SK-N-SH treated with all-trans-retinoic acid at 6 μM for 48 hours (cell line): ENCODE results near the gene ATP7B.

Source experiments
- ARNTL ChIP-seq: fragments of 450-650 bp; formaldehyde crosslinking; IDR thresholded peaks from 2 replicates; pipeline ENCODE4 v1.5.0; 2020; ENCODE audit warnings: low read depth, mild to moderate bottlenecking, moderate library complexity, borderline replicate concordance
- CSDC2 ChIP-seq: fragments of 250-450 bp; sonication (Bioruptor Pico); IDR thresholded peaks from 2 replicates; pipeline ENCODE4 v1.5.0; 2020; ENCODE audit warnings: mild to moderate bottlenecking, moderate library complexity
- GLIS3 ChIP-seq: fragments of 250-450 bp; sonication (Bioruptor Pico); IDR thresholded peaks from 2 replicates; pipeline ENCODE4 v1.5.0; 2020; ENCODE audit warnings: mild to moderate bottlenecking, moderate library complexity
- ISL1 ChIP-seq: fragments of 250-450 bp; sonication (Bioruptor Pico); IDR thresholded peaks from 2 replicates; pipeline ENCODE4 v2.1.2; 2022; ENCODE audit warnings: mild to moderate bottlenecking, moderate library complexity
- OSR1 ChIP-seq: fragments of 250-450 bp; sonication (Bioruptor Pico); IDR thresholded peaks from 2 replicates; pipeline ENCODE4 v1.8.0; 2022; ENCODE audit warnings: moderate library complexity, mild to moderate bottlenecking, inconsistent platforms
- RARB ChIP-seq: fragments of 250-450 bp; sonication (Bioruptor Pico); IDR thresholded peaks from 2 replicates; pipeline ENCODE4 v1.8.0; 2021; ENCODE audit warnings: mild to moderate bottlenecking, moderate library complexity
- TCF4 ChIP-seq: fragments of 250-450 bp; sonication (Bioruptor Pico); IDR thresholded peaks from 2 replicates; pipeline ENCODE4 v1.8.0; 2021; ENCODE audit warnings: mild to moderate bottlenecking, moderate library complexity, borderline replicate concordance
- ZFP30 ChIP-seq: fragments of 450-650 bp; formaldehyde crosslinking; IDR thresholded peaks from 2 replicates; pipeline ENCODE4 v1.5.0; 2022; ENCODE audit warnings: mild to moderate bottlenecking, moderate library complexity
- ZNF8 ChIP-seq: fragments of 450-650 bp; formaldehyde crosslinking; IDR thresholded peaks from 2 replicates; pipeline ENCODE4 v1.5.0; 2020; ENCODE audit warnings: mild to moderate bottlenecking, moderate library complexity
- TF ChIP-seq, protein P1 (sequence below): fragments of 250-450 bp; sonication (Bioruptor Pico); IDR thresholded peaks from 2 replicates; pipeline ENCODE4 v1.8.0; 2020; ENCODE audit warnings: mild to moderate bottlenecking, moderate library complexity, borderline replicate concordance
- TF ChIP-seq, protein P2 (sequence below): fragments of 250-450 bp; sonication (Bioruptor Pico); IDR thresholded peaks from 2 replicates; pipeline ENCODE4 v1.5.1; 2020; ENCODE audit warnings: low read depth, mild to moderate bottlenecking, moderate library complexity

DNA sequence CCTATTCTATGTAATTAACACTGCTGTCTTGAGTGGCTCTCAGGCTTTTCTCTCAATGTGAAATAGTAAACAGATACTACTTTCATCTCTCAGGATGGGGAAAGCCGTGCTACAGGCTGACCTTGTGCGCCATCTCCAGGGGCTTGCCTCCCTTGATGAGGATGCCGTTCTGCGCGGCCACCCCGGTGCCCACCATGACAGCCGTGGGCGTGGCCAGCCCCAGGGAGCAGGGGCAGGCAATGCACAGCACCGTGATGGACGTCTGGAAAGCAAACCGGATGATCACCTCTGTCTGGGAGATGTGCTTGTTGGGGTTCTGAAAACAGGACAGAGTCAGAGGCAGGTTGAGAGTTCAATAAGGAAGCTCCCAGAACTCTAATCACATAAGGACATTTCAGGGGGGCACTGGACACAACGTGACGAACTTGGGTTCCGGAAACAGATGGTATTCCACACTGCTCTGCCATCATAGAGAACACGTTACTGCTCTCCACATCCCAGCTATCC lies 65.0 kb downstream of the ATP7B start:
- TF ChIP-seq ZNF8 (CRISPR knock-in tag) (no peak), ZFP30 (CRISPR knock-in tag) (no peak), TCF4 (CRISPR knock-in tag) (no peak), RARB (CRISPR knock-in tag) (no peak), OSR1 (CRISPR knock-in tag) (no peak), GLIS3 (CRISPR knock-in tag) (no peak), ISL1 (no peak), ARNTL (no peak), CSDC2 (CRISPR knock-in tag) (no peak)
- TF ChIP-seq, protein P1, sequence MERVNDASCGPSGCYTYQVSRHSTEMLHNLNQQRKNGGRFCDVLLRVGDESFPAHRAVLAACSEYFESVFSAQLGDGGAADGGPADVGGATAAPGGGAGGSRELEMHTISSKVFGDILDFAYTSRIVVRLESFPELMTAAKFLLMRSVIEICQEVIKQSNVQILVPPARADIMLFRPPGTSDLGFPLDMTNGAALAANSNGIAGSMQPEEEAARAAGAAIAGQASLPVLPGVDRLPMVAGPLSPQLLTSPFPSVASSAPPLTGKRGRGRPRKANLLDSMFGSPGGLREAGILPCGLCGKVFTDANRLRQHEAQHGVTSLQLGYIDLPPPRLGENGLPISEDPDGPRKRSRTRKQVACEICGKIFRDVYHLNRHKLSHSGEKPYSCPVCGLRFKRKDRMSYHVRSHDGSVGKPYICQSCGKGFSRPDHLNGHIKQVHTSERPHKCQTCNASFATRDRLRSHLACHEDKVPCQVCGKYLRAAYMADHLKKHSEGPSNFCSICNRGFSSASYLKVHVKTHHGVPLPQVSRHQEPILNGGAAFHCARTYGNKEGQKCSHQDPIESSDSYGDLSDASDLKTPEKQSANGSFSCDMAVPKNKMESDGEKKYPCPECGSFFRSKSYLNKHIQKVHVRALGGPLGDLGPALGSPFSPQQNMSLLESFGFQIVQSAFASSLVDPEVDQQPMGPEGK (CRISPR knock-in tag) = no peak
- TF ChIP-seq, protein P2, sequence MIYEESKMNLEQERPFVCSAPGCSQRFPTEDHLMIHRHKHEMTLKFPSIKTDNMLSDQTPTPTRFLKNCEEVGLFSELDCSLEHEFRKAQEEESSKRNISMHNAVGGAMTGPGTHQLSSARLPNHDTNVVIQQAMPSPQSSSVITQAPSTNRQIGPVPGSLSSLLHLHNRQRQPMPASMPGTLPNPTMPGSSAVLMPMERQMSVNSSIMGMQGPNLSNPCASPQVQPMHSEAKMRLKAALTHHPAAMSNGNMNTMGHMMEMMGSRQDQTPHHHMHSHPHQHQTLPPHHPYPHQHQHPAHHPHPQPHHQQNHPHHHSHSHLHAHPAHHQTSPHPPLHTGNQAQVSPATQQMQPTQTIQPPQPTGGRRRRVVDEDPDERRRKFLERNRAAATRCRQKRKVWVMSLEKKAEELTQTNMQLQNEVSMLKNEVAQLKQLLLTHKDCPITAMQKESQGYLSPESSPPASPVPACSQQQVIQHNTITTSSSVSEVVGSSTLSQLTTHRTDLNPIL (CRISPR knock-in tag) = no peak
